Neural progenitor cell (in vitro differentiated cells): ENCODE results near the gene RNF41. TPM values are rescaled to one million over a fixed set of nuclear protein-coding genes. Genes with fewer than 3 reads are reported as not detected.

Experiments used
- DNase-seq: peaks from one replicate; pipeline ENCODE4 v3.0.0-alpha.2; 2016; ENCODE audit warnings: low spot score
- H2AFZ ChIP-seq: fragments of 200-600 bp; sonication (generic); replicated peaks from 2 replicates; pipeline ENCODE4 v1.6.1; 2016; ENCODE audit warnings: antibody characterized with exemption
- H3F3A ChIP-seq: fragments of 200-600 bp; sonication (generic); 2 replicates; pipeline ENCODE4 v1.6.1; 2016; ENCODE audit warnings: antibody characterized with exemption, low read depth
- H3K27ac ChIP-seq: fragments of 200-600 bp; sonication (generic); 2 replicates; pipeline ENCODE4 v1.5.1; 2016; ENCODE audit warnings: mild to moderate bottlenecking
- H3K27me3 ChIP-seq: fragments of 200-600 bp; sonication (generic); 2 replicates; pipeline ENCODE4 v1.6.1; 2016; ENCODE audit warnings: mild to moderate bottlenecking, moderate library complexity
- H3K36me3 ChIP-seq: fragments of 200-600 bp; sonication (generic); 2 replicates; pipeline ENCODE4 v1.5.1; 2016
- H3K4me1 ChIP-seq: fragments of 200-600 bp; sonication (generic); 2 replicates; pipeline ENCODE4 v1.6.1; 2016; ENCODE audit warnings: mixed run types
- H3K4me2 ChIP-seq: fragments of 200-600 bp; sonication (generic); 2 replicates; pipeline ENCODE4 v1.6.1; 2016
- H3K4me3 ChIP-seq: fragments of 200-600 bp; sonication (generic); 2 replicates; pipeline ENCODE4 v1.5.1; 2016
- H3K79me2 ChIP-seq: fragments of 200-600 bp; sonication (generic); 2 replicates; pipeline ENCODE4 v1.6.1; 2016; ENCODE audit warnings: low read depth
- H3K9ac ChIP-seq: fragments of 200-600 bp; sonication (generic); 2 replicates; pipeline ENCODE4 v1.6.1; 2016
- H3K9me3 ChIP-seq: fragments of 200-600 bp; sonication (generic); 2 replicates; pipeline ENCODE4 v1.5.1; 2016; ENCODE audit warnings: low read depth
- H4K20me1 ChIP-seq: fragments of 200-600 bp; sonication (generic); 2 replicates; pipeline ENCODE4 v1.6.1; 2016; ENCODE audit warnings: low read depth
- H3K27ac Mint-ChIP-seq: 3 replicates; pipeline ENCODE4 v1.8.0; 2021; ENCODE audit warnings: mixed read lengths
- H3K27me3 Mint-ChIP-seq: 2 replicates; pipeline ENCODE4 v1.8.0; 2022; ENCODE audit warnings: low read depth, mild to moderate bottlenecking, inconsistent platforms, moderate library complexity, mixed read lengths; ENCODE audit not compliant: insufficient read depth
- H3K36me3 Mint-ChIP-seq: 3 replicates; pipeline ENCODE4 v1.8.0; 2021; ENCODE audit warnings: mixed read lengths
- H3K4me1 Mint-ChIP-seq: 3 replicates; pipeline ENCODE4 v1.8.0; 2021; ENCODE audit warnings: mixed read lengths
- H3K4me3 Mint-ChIP-seq: 3 replicates; pipeline ENCODE4 v1.8.0; 2021; ENCODE audit warnings: mild to moderate bottlenecking, moderate library complexity, mixed read lengths
- H3K9me3 Mint-ChIP-seq: 3 replicates; pipeline ENCODE4 v1.8.0; 2020; ENCODE audit warnings: mixed read lengths
- EZH2 ChIP-seq: fragments of 200-600 bp; sonication (generic); IDR thresholded peaks from 2 replicates; pipeline ENCODE4 v1.6.1; 2017; ENCODE audit warnings: antibody characterized with exemption, mild to moderate bottlenecking, moderate library complexity
- EZH2phosphoT487 ChIP-seq: fragments of 200-600 bp; sonication (generic); IDR thresholded peaks from 2 replicates; pipeline ENCODE4 v1.6.1; 2017; ENCODE audit warnings: antibody characterized with exemption
- total RNA-seq: library from RNA; depleted of rRNA; stranded (reverse); fragments of >200 nt; gene quantifications from 2 replicates; pipeline ENCODE4 v1.2.3, GENCODE V29; 2015; ENCODE audit warnings: low replicate concordance
- TF ChIP-seq, protein P1 (sequence below): fragments of 200-600 bp; sonication (generic); IDR thresholded peaks from 2 replicates; pipeline ENCODE4 v1.5.1; 2017; ENCODE audit warnings: antibody characterized with exemption, mild to moderate bottlenecking

RNF41 gene
- total RNA-seq, 1 donor from 2014 or later: 52.1 TPM

DNA sequence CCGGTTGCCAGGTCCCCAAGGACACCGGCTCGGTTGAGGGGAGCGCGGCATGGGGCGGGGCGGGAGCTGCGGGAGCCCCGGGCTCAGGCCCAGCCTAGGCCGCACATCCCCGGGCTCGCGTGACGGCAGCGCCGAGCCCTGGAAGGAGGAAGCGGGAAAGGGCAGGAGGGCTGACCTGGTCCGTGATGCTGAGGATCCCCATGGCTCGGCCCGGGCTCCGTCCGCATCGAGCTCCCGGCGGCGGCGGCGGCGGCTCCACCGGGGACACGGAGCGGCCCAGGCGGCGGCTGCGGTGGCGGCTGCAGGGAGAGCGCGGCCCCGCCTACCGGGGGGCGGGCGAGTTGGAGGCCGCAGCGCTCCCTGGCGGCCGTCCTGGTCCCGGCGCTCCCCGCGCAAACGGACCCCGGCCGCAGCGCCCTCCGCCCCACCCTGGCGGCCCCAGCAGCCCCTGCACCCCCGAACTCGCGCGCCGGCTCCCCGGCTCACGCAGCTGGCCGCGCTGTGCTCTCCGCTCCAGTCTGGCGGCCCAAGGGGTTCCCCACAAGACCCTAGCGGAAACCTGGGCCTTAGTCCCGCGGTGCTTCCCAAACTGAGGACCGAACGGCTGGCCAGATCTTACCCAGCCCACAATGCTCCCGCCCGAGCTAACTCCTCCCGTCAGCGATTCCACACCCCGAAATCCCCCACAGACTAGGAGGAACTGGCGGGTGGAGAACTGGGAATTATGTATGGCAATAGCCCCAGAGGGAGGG, 36.5 kb upstream of the RNF41 start, which contains the start of gene ANKRD52:
ANKRD52 (minus strand) TSS at position 317 of the 752 bp plus-strand sequence; CDS start at position 202, 115 bp downstream.
- Histone ChIP-seq H4K20me1 (peaks cover 25% of the 10 kb centered on the region), H3K79me2 (peaks cover 30% of the 10 kb centered on the region), H3K9me3 (no peaks in the 10 kb centered on the region), H3K27ac (peak within 1 kb of the TSS; percentile 46), H3K4me3 (peak within 1 kb of the TSS; percentile 100), H3K27me3 (no peaks in the 10 kb centered on the region), H3K9ac (peak within 1 kb of the TSS; percentile 95), H3K36me3 (no peaks in the 10 kb centered on the region), H2AFZ (peak within 1 kb of the TSS; percentile 92), H3F3A (peaks cover 22% of the 10 kb centered on the region), H3K4me2 (peak within 1 kb of the TSS; percentile 100), H3K4me1 (peaks cover 17% of the 10 kb centered on the region)
- Mint-ChIP-seq H3K36me3 (peaks cover 18% of the 10 kb centered on the region), H3K27me3 (peaks cover 2% of the 10 kb centered on the region), H3K27ac (peak within 1 kb of the TSS; percentile 77), H3K4me1 (peaks cover 18% of the 10 kb centered on the region), H3K4me3 (peak within 1 kb of the TSS; percentile 98), H3K9me3 (no peaks in the 10 kb centered on the region)
- TF ChIP-seq EZH2phosphoT487: no peak
- TF ChIP-seq, protein P1, sequence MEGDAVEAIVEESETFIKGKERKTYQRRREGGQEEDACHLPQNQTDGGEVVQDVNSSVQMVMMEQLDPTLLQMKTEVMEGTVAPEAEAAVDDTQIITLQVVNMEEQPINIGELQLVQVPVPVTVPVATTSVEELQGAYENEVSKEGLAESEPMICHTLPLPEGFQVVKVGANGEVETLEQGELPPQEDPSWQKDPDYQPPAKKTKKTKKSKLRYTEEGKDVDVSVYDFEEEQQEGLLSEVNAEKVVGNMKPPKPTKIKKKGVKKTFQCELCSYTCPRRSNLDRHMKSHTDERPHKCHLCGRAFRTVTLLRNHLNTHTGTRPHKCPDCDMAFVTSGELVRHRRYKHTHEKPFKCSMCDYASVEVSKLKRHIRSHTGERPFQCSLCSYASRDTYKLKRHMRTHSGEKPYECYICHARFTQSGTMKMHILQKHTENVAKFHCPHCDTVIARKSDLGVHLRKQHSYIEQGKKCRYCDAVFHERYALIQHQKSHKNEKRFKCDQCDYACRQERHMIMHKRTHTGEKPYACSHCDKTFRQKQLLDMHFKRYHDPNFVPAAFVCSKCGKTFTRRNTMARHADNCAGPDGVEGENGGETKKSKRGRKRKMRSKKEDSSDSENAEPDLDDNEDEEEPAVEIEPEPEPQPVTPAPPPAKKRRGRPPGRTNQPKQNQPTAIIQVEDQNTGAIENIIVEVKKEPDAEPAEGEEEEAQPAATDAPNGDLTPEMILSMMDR: peak; percentile 71
- no peak for TF ChIP-seq EZH2
- DNase-seq: peak; percentile 94

DNA sequence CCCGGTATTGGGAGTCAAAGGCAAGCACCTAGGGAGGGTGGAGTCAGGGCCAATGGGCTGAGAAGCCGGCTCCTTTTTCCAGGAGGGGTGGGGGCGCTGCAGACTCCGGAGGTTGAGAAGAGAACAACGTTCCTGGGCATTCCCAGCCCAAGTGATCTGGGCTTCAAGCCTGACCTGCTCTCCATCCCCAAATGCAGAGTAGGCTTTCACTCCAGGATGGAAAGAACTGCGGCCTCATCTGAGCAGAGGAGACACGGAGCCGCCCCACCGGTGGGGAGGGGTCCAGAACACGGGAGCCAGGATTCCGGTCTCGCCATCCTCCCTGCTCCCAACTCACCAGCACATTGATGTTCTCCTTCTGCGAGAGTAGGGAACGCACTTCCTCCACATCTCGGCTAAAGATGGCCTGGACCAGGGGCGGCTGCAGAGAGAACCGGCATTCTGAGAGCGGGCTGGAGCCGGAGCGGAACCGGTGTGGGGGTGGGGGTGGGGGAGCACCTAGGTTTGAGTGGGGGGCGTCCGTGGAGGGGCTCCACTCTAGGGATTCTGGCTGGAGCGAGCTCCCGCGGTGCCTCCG, 35.9 kb upstream of the RNF41 start:
- H3K4me1 ChIP-seq: peaks cover 17% of the 10 kb centered on the region
- no peaks in the 10 kb centered on the region for H3K9me3 ChIP-seq
- TF ChIP-seq EZH2phosphoT487 (no peak), EZH2 (peak; percentile 41)
- TF ChIP-seq, protein P1: peak; percentile 31
- H3K79me2 ChIP-seq: peaks cover 30% of the 10 kb centered on the region
- Mint-ChIP-seq H3K4me1 (peaks cover 18% of the 10 kb centered on the region), H3K4me3 (peak overlapping the region; percentile 98), H3K36me3 (peaks cover 24% of the 10 kb centered on the region), H3K9me3 (no peaks in the 10 kb centered on the region), H3K27ac (peak overlapping the region; percentile 77), H3K27me3 (peaks cover 5% of the 10 kb centered on the region)
- DNase-seq: peak; percentile 78
- H3K27ac ChIP-seq: peak overlapping the region; percentile 46
- peak overlapping the region; percentile 92 for H2AFZ ChIP-seq
- H3K36me3 ChIP-seq: no peaks in the 10 kb centered on the region
- H3K4me3 ChIP-seq: peak overlapping the region; percentile 100
- H4K20me1 ChIP-seq: peaks cover 25% of the 10 kb centered on the region
- H3K9ac ChIP-seq: peak overlapping the region; percentile 95
- H3F3A ChIP-seq: peaks cover 22% of the 10 kb centered on the region
- peak overlapping the region; percentile 100 for H3K4me2 ChIP-seq
- no peaks in the 10 kb centered on the region for H3K27me3 ChIP-seq

DNA sequence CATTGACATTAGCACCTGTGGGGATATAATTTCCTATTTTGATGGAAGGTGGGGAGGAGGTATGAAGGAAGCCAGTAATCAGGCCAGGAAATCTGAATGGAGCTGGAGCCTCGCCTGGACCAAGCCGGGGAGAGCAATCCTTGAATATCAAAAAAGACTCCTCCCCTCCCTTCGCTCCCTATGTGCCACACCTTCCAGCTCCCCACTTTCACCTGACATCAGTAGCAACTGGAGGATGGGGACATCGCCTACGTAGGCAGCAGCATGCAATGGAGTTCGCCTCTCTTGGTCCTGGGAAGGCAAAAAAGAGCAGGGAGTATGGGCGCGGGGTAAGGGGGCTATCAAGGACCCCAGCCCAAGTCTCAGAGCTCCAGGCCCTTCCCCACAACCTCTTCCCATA, 35.3 kb upstream of the RNF41 start:
- peaks cover 24% of the 10 kb centered on the region for H3K36me3 Mint-ChIP-seq
- no peak for DNase-seq
- peaks cover 5% of the 10 kb centered on the region for H3K27me3 Mint-ChIP-seq
- H3K4me3 ChIP-seq: peak overlapping the region; percentile 100
- H3K4me3 Mint-ChIP-seq: peak overlapping the region; percentile 98
- H3K9me3 ChIP-seq: no peaks in the 10 kb centered on the region
- no peak overlapping the region for H3K27ac Mint-ChIP-seq
- H3K9ac ChIP-seq: peak overlapping the region; percentile 95
- H3K27ac ChIP-seq: no peak overlapping the region
- peaks cover 30% of the 10 kb centered on the region for H3K79me2 ChIP-seq
- no peak overlapping the region for H2AFZ ChIP-seq
- peaks cover 17% of the 10 kb centered on the region for H3K4me1 ChIP-seq
- peaks cover 22% of the 10 kb centered on the region for H3F3A ChIP-seq
- peaks cover 25% of the 10 kb centered on the region for H4K20me1 ChIP-seq
- no peaks in the 10 kb centered on the region for H3K27me3 ChIP-seq
- TF ChIP-seq EZH2 (no peak), EZH2phosphoT487 (no peak)
- TF ChIP-seq, protein P1: no peak
- H3K4me2 ChIP-seq: peak overlapping the region; percentile 100
- H3K4me1 Mint-ChIP-seq: peaks cover 18% of the 10 kb centered on the region
- no peaks in the 10 kb centered on the region for H3K9me3 Mint-ChIP-seq
- no peaks in the 10 kb centered on the region for H3K36me3 ChIP-seq
